Ishikawa (cell line): ENCODE data around the gene BACE2.

Source experiments
- EP300 ChIP-seq: IDR thresholded peaks from 2 replicates; pipeline ENCODE4 v1.6.1; 2012; ENCODE audit warnings: borderline replicate concordance
- FOXM1 ChIP-seq: IDR thresholded peaks from 2 replicates; pipeline ENCODE4 v1.6.1; 2012; ENCODE audit warnings: low read depth, borderline replicate concordance
- NFIC ChIP-seq: IDR thresholded peaks from 2 replicates; pipeline ENCODE4 v1.6.1; 2012
- RAD21 ChIP-seq: IDR thresholded peaks from 2 replicates; pipeline ENCODE4 v1.6.1; 2012; ENCODE audit warnings: low read depth
- TAF1 ChIP-seq: IDR thresholded peaks from 2 replicates; pipeline ENCODE4 v1.6.1; 2012; ENCODE audit warnings: low read depth, mild to moderate bottlenecking
- TEAD4 ChIP-seq: IDR thresholded peaks from 2 replicates; pipeline ENCODE4 v1.6.1; 2012
- YY1 ChIP-seq: IDR thresholded peaks from 2 replicates; pipeline ENCODE4 v1.6.1; 2012; ENCODE audit warnings: low read depth
- ZBTB7A ChIP-seq: IDR thresholded peaks from 2 replicates; pipeline ENCODE4 v1.6.1; 2012; ENCODE audit warnings: low read depth
- TF ChIP-seq, protein P1 (sequence below): IDR thresholded peaks from 2 replicates; pipeline ENCODE4 v1.6.1; 2012; ENCODE audit warnings: low read depth, mild to moderate bottlenecking
- TF ChIP-seq, protein P2 (sequence below): IDR thresholded peaks from 2 replicates; pipeline ENCODE4 v1.6.1; 2012

DNA sequence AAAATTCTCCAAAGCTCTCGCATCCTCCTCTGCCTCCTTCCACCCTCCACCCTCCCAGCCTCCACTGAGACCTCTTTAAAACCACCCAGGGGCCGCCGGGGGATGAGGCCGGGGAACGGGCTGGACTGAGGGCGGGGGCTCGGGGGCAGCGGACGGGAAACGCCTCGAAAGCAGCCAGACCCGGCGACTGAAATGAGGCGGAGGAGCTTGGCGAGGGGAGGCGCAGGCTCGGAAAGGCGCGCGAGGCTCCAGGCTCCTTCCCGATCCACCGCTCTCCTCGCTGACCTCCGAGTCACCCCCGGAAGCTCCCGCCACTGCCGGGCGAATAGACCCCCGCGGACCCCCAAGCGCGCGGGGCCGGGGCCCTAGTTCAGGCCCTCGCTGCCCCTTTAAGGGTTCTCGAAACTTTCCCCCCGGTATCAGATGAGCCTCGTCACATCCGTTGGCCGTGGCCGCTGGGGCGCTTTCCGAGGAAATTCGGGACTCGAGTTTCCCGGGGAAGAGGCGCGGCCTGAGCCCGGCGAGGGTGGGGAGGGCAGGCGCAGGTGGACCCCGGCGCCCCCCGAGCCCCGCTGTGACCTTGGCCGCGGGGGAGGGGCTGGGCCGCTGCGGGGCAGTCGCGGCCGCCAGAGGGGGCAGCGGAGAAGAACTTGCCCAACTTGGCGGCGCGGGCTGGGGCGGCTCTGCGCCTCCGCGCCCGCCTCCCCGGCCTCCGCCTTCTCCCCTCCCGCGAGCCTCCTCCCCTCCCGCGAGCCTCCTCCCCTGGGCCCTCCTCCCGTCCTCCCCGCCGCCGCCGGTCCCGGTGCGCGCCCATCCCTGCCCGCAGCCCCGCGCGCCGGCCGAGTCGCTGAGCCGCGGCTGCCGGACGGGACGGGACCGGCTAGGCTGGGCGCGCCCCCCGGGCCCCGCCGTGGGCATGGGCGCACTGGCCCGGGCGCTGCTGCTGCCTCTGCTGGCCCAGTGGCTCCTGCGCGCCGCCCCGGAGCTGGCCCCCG is at the start of gene BACE2:
- TF ChIP-seq FOXM1 (no peak), RAD21 (no peak), NFIC (no peak), TEAD4 (no peak), TAF1 (no peak), YY1 (no peak), ZBTB7A (peak; percentile 88; the same call in 1 of the 2 replicates), EP300 (no peak)
- TF ChIP-seq, protein P1, sequence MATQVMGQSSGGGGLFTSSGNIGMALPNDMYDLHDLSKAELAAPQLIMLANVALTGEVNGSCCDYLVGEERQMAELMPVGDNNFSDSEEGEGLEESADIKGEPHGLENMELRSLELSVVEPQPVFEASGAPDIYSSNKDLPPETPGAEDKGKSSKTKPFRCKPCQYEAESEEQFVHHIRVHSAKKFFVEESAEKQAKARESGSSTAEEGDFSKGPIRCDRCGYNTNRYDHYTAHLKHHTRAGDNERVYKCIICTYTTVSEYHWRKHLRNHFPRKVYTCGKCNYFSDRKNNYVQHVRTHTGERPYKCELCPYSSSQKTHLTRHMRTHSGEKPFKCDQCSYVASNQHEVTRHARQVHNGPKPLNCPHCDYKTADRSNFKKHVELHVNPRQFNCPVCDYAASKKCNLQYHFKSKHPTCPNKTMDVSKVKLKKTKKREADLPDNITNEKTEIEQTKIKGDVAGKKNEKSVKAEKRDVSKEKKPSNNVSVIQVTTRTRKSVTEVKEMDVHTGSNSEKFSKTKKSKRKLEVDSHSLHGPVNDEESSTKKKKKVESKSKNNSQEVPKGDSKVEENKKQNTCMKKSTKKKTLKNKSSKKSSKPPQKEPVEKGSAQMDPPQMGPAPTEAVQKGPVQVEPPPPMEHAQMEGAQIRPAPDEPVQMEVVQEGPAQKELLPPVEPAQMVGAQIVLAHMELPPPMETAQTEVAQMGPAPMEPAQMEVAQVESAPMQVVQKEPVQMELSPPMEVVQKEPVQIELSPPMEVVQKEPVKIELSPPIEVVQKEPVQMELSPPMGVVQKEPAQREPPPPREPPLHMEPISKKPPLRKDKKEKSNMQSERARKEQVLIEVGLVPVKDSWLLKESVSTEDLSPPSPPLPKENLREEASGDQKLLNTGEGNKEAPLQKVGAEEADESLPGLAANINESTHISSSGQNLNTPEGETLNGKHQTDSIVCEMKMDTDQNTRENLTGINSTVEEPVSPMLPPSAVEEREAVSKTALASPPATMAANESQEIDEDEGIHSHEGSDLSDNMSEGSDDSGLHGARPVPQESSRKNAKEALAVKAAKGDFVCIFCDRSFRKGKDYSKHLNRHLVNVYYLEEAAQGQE: no peak
- TF ChIP-seq, protein P2, sequence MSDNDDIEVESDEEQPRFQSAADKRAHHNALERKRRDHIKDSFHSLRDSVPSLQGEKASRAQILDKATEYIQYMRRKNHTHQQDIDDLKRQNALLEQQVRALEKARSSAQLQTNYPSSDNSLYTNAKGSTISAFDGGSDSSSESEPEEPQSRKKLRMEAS: peak; percentile 52; the same call in 1 of the 2 replicates
